GM20000 (cell line): ENCODE measurements around the gene C3.

Source experiments
- DNase-seq: peaks from one replicate; pipeline ENCODE4 v3.0.0; 2012; ENCODE audit warnings: low spot score
- CTCF ChIP-seq: IDR thresholded peaks from 2 replicates; pipeline ENCODE4 v1.5.1; 2012; ENCODE audit warnings: mild to moderate bottlenecking, control low read depth; ENCODE audit errors: extremely low read depth, missing control alignments

Gene C3

DNA sequence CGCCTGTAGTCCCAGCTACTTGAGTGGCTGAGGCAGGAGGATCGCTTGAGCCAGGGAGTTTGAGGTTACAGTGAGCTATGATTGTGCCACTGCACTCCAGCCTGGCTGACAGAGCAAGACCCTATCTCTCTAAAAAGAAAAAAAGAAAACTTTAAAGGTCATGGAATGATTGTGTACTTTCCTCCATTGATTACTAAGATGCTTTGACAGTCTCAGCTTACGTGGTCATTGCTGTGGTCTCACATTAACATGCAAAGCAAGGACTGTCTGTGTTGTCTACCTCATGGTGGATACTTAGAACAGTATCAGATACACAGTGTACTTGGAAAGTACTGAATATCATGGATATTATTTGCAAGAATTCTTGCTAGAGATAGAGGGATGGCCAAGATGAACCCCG is 36.5 kb downstream of the C3 start:
- no peak for TF ChIP-seq CTCF
- DNase-seq: no peak

DNA sequence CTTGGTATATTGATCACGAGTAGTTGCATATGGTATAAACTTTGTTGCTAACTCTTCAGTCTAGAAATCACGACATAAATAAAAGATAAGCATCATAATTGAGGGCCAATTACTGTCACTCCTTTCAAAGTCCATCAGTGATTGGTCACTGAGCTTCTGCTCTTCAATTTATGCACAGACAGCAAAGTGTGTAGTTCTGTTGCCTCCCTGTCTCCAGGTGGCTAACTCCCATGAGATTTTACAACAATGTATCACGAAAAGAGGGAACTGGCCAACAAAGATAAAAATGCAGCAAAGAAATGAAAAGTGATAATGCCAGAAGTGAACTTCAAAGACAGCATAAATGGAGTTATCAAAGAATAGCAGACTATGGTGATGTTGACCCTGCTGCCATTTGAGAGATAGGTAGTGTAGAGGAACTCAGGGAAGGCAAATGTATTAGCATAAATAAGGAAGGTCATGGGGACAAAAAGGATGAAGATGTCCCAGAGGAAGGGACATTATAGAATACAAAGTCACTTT is 37.8 kb downstream of the C3 start:
- DNase-seq: no peak
- TF ChIP-seq CTCF: no peak

DNA sequence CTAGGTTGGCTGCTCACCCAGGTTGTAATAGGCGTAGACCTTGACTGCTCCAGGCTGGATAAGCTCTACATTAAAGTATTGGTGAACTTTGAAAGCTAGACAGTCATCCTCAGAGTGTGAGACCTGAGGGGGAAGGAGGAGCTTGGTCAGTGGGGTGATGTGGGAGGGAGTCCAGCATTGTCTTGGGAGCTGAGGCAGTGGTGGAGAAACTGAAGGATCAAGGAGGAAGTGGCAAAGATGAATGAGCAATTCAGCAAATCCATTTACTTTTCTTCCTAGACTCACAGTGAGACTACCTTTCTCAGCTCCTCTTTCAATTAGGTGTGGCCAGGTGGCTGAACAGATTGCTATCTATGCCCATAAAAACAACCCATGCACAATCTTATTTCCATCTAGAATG is 40.3 kb downstream of the C3 start:
- no peak for TF ChIP-seq CTCF
- no peak for DNase-seq

DNA sequence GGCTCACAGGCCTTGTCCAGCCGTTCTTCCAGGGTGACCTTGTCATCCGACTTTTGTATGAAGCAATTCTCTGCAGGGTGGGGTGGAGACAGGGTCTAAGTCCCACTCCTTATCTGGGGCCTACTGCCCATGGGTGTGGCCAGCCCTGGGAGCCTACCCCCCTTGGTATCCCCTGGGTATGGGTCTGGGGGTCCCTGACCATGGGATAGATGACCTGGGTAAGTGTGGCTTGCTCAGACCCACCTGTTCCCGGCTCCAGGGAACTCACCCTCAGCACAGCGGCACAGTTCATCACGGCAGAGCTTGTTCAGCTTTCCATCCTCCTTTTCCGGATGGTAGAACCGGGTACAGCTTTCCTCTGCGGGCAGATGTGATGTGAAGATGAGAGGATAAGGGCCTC is 41.3 kb downstream of the C3 start:
- TF ChIP-seq CTCF: no peak
- no peak for DNase-seq

- TF ChIP-seq CTCF: no peak
- DNase-seq: no peak
Measured at GRCh38 chr19:6678690-6679109, 41.8 kb downstream of the C3 start.

DNA sequence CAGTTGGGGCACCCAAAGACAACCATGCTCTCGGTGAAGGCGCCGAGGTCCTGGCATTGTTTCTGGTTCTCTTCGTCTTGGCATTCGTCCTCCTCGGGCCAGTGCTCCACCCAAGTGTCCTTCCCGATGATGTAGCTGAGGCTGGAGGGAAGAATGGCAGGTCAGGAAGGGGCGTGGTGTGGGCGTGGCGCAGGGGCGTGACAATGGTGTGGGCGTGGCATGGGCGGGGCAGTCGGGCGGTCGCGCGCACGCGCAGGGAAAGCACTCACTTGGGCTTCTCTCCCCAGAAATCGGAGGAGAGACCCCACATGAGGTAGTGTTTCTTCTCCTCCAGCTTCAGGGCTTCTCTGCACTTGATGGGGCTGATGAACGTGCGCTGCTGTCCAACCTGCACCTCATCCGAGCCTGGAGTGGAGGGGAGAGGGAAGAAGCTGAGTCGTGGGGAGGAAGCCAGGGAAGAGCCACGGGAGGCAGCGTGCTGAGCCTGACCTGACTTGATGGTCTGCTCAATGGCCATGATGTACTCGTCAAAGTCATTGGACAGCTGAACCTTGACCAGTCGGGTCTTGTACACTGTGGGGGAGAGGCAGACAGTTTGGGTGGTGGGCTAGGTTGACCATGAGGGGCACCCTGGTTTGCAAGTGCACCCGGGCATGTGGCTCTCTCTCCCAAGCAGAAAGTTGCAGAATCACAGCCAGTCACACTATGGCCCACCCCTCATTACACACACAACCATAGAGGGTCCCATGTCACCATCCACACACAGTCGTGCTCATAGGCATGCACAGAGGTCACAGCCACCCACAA is 42.4 kb downstream of the C3 start:
- TF ChIP-seq CTCF: no peak
- peak; percentile 66 for DNase-seq

DNA sequence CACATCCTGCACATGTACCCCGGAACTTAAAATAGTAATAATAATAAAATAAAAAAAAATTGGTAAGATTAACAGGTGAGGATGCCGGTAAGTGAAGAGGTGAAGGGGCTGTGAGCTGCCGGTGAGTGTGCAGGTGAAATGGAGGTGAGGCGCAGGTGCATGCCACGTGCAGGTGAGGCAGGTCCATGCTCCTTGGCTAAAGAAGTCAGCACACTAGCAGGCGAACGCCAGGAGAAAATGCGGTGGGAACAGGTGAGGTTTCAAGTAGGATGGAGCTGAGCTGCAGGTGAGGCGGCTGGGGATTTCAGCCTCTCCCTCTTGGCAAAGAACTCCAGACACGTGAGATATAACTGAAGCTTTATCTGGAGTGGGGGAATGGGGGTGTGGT is 43.0 kb downstream of the C3 start:
- no peak for TF ChIP-seq CTCF
- no peak for DNase-seq
